HG03469 (cell line): ENCODE data around the gene TEX261.
A peak's percentile ranks its signal among the peaks of the same experiment; 100 is the strongest.
"Not testable (repeated sequence)": the region's sequence is repeated elsewhere in the genome, so short reads cannot be mapped to it uniquely, and the experiment has no call there.

Source experiments
- ATAC-seq: cut with Tn5 transposase; IDR thresholded peaks from one replicate; pipeline ENCODE4 v1.9.1; 2021; ENCODE audit warnings: mild to moderate bottlenecking, moderate library complexity, moderate number of reproducible peaks; ENCODE audit not compliant: unreplicated experiment

The TEX261 gene

DNA sequence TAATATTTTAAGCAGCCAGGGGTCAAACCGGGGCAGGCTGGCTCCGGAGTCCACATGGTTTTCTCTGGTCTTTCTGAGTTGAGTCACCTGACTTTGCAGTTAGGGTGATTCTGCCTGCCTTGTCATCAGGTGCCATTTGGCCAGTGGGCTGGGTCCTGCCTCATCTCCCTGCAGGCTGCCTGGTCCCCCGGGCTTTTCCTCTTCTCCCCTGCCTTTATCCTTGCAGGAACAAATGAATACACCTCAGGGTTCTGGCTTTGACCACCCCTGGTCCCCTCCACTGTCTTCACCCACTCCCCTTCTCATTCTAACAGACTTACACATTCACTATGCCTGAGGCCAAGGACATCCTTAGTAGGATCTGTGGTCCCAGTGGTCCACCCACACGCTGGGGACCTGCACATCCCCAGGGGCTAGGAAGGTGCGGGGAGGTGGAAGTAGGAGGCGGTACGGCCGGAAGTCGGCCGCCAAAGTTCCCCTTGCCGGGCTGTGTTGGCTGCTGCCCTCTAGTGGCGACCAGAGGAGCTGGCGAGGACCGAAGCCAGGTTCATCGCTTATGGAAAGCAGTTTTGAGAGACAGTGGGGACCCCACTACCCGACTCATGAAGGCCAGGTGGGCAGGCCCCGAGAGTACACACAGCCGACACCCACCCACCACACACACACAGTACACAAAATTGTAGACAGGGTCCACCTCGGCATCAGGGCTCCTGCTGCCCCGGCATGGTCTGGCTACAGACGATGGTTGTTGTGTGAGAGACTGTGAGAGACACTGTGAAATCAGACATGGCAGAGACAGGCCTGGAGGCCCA lies 6.3 kb upstream of the TEX261 start:
- ATAC-seq, result no peak

- not testable (repeated sequence) for ATAC-seq
Observed at GRCh38 chr2:70999931-71000330, 5.3 kb upstream of the TEX261 start.

DNA sequence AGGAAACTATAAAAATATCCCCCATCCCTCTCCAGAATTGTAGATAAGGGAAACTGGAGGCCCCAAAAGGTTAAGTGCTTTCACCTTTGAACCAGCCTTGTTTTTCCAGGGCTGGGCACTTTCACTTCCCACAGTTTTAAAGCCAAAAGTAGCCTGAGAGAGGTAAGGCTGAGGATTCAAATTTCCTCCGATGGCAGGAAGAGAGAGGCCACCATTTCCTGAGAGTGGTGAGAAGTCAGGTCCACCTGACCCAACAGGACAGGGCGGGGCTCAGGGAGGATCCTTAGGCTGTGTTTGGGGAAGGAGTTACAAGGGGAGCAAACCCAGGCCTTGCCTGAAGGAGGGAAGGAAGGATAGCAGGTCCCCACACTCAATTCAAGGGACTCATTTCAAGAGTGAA lies 4.7 kb upstream of the TEX261 start:
- no peak for ATAC-seq

- ATAC-seq, result not testable (repeated sequence)
Observed at GRCh38 chr2:70998885-70999284, 4.2 kb upstream of the TEX261 start.

- ATAC-seq, result peak; percentile 34
Observed at GRCh38 chr2:70995426-70995729, 705 bp upstream of the TEX261 start.

DNA sequence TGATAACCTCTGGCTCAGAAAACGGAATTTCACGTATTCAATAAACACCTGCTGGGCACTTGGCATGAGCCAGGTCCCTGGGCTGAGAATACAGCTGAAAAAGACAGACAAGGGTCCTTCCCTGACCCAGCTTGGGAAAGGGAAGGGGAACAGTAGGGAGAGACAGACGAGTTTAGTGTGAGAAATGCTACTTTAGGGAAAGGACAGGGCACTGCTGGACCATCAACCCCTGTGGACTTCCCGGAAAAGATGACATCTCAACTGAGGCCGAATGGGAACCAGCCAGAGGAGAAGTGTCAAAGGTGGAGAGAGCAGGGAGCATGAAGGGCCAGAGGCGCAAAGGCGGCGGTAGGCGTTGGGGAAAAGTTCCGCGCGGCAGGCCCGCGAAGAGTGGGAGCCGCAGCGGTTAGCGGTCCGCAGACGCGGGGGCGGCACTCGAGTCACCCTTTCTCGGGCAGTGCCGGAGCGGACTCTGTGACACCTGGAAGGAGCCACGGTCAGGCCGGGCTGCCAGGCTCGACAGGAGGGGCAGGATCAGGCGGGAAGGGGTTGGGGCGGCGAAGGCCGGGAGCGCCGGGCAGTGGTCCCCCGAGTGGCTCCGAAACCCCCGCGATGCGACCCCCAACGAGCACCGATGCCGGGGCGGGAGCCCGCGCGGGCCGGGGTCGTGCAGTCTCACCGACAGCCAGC lies 519 bp downstream of the TEX261 start:
- no peak for ATAC-seq

DNA sequence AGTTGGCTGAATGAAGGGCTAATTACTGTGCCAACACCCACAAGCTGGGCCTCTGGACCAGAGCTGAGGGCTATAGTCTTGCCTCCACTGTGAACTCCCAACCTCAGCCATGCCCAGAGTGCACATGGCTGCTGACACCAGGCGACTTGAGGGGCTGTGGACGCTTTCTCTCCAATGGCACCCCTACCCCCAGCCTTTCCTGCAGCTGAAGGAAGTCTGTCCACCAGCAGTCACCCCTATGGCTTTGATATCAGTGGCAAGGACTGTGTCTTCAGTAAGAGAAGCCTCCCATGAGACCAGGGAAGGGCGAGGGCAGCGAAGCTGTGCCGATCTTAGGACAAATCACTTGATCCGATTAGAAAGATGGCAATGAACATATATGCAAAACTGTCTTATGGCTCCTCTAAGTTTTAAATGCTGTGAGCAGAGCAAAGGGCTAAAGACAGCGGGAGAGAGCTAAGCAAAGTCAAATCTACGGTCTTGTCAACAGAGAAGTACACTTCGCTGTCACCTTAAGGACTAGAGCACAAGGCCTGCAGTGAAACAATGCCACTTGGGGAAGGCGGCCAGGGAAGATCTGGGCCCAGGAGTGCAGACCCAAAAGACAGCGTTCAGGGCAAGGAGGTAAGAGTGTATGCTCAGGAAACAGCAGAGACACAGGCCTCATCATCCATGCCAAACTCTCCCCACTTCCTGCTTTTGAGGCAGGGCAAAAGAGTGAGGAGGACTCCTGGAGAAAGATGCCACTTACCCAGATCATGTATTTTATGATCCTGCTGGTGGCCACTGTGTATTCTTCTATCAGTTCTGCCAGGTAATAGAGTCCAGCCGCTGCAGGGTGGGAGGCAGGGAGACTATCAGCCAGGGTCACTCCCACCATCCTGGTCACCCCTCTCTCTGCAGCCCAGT lies 1.5 kb downstream of the TEX261 start:
- ATAC-seq, result no peak

- ATAC-seq, result no peak
Observed at GRCh38 chr2:70991742-70992141, 2.9 kb downstream of the TEX261 start.

DNA sequence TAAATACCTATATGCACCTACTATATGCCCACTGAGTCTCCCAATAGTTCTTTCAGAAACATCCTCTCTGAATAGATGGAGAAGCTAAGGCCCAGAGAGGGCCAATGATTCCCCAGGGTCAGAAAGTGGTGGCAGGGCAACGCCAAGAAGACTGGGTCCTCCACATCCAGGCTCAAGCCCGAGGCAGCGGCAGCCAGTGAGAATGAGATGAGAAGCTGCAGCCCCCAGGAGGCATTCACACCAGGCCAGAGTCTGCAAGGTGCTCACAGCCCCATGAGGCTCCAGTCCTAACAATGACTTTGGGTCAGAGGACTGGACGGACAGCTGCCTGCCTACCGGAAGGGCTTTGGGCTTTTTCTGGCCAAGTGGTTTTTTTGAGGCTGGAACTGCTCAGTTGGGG lies 3.5 kb downstream of the TEX261 start:
- ATAC-seq, result no peak

DNA sequence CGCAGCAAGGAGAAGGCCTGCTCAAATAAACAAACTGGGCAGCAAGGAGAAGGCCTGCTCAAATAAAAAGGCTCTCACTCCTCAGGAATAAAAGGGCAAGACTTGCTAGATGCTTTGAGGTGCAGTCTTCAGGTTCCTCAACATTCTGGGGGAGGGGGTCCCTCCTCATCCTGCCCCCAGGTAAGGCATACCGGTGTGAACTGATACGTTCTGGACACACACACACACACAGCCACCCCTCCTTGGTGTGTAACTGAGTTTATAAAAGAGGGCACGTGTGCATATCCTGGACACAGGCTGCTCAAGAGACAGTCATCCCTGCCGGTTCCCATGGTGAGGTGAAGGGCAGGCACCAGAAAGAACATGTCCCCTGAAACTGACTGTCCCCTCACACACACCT lies 4.5 kb downstream of the TEX261 start:
- ATAC-seq, result no peak

GRCh38 chr2:70988726-70989648 lies 5.7 kb downstream of the TEX261 start:
- no peak for ATAC-seq

GRCh38 chr2:70988151-70988550 lies 6.5 kb downstream of the TEX261 start:
- ATAC-seq, result no peak

GRCh38 chr2:70987386-70987785 lies 7.3 kb downstream of the TEX261 start:
- ATAC-seq, result no peak

DNA sequence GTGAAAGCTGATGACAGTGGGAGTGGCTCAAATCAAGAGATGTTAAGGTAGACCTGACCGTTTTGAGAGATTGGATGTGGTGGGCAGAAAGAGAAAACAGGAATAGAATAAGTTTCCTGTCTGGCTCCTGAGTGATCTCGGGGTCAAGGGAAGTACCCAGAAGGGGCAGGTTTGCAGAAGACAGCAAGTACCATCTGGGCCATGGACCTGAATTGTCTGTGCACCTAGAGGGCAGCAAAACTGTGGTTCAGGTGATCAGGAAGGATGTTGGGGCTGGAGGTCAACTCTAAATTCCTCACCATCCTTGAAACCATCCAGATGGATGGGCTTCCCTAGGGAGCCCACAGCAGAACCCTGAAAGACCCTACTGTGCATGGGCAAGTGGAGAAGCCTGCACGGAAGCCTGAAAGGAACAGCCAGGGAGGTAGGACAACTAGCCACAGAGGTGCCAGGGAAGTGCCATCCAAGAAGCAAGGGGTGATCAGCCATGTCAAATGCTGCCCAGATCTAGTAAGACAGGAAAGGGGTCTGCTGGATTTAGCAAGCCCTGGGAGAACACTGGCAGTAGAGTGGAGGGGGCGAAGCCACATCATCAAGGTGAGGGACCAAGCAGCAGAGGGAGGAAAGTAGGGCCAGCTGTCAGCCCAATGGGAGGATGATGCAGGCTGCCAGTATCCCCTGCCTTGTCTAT lies 8.0 kb downstream of the TEX261 start:
- no peak for ATAC-seq

DNA sequence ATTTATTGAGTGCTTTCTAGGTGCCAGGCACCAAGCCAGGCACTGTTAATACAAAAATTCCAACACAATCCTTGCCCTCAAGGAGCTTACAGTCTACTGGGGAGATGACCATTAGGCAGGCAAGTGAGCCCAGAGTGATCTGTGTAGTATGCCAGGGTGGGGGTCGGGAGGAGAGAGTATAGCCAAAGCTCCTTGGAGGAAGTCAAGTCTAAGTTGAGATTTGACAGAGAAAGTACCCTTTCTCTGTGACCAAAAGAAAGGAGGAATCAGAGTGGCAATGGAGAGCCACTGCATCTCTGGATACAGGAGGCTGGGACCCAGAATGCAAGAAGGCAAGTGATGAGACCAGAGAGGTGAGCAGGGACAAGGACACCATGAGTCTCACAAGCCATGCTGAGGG lies 8.7 kb downstream of the TEX261 start:
- ATAC-seq, result no peak

- no peak for ATAC-seq
Observed at GRCh38 chr2:70985283-70985688, 9.4 kb downstream of the TEX261 start.

GRCh38 chr2:70984576-70985282 lies 9.9 kb downstream of the TEX261 start:
- peak; percentile 91 for ATAC-seq

GRCh38 chr2:70984228-70984575 lies 10.5 kb downstream of the TEX261 start:
- ATAC-seq, result no peak

- ATAC-seq, result no peak
Observed at GRCh38 chr2:70983506-70984227, 11.0 kb downstream of the TEX261 start.
